Measurements from ENCODE around the gene ZMYND19.
"Not testable (repeated sequence)": the region's sequence is repeated elsewhere in the genome, so short reads cannot be mapped to it uniquely, and the experiment has no call there.

Gene ZMYND19

GRCh38 chr9:137590469-137591383 lies at the start of gene ZMYND19:
Gene ZMYND19, minus strand, starts transcription at chr9:137590512. Its CDS starts 249 bp downstream, at chr9:137590263.
- DNase-seq (ENCODE audit: low read depth, low spot score), result no peak

DNA sequence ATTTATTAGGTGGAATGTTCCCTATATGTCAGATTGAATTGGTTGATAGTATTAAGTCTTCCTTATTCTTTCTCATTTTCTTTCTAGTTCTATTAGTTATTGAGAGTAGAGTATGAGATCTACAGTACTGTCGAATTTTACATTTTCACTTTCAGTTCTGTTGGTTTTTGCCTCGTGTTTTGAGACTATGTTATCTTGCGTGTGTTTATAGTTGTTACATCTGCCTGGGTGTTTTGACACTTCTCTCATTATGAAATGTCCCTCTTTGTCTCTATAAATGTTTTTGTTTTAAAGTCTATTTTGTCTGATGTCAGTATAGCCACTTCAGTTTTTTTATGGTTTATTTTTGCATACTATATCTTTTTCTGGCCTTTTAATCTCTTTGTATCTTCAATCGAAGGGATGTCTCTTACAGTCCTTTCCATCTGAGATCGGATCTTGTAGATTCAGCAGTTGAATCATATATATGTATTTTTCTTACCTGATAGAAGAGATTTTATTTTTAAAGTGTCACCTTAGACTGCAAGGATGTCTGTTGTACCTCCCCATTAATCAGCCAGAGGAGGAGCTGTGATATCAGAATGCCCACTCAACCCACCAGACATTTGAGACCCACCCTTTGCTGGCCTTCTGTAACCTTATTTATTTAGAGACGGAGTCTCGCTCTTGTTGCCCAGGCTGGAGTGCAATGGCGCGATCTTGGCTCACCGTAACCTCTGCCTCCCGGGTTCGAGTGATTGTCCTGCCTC lies 49.2 kb upstream of the ZMYND19 start:
- no peak for DNase-seq (ENCODE audit: low read depth, low spot score)

- no peak for DNase-seq (ENCODE audit: low read depth, low spot score)
Observed at GRCh38 chr9:137638680-137639079, 48.4 kb upstream of the ZMYND19 start.

DNA sequence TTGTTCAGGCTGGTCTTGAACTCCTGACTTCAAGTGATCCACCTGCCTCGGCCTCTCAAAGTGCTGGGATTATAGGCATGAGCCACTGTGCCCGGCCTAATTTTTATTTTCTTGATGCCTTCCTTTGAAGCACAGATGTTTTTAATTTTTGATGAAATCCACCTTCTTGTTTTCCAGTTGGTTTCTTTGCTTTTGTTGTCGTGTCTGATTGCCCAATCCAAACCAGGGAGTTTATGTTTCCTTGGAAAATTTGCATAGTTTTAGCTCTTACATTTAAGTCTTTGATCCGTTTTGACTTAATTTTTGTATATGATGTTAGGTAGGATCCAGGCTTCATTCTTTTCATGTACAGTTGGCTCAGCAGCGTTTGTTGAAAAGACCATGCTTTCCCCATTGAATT lies 43.7 kb upstream of the ZMYND19 start:
- DNase-seq (ENCODE audit: low read depth, low spot score), result no peak

GRCh38 chr9:137632230-137633161 lies 42.2 kb upstream of the ZMYND19 start:
- no peak for DNase-seq (ENCODE audit: low read depth, low spot score)

DNA sequence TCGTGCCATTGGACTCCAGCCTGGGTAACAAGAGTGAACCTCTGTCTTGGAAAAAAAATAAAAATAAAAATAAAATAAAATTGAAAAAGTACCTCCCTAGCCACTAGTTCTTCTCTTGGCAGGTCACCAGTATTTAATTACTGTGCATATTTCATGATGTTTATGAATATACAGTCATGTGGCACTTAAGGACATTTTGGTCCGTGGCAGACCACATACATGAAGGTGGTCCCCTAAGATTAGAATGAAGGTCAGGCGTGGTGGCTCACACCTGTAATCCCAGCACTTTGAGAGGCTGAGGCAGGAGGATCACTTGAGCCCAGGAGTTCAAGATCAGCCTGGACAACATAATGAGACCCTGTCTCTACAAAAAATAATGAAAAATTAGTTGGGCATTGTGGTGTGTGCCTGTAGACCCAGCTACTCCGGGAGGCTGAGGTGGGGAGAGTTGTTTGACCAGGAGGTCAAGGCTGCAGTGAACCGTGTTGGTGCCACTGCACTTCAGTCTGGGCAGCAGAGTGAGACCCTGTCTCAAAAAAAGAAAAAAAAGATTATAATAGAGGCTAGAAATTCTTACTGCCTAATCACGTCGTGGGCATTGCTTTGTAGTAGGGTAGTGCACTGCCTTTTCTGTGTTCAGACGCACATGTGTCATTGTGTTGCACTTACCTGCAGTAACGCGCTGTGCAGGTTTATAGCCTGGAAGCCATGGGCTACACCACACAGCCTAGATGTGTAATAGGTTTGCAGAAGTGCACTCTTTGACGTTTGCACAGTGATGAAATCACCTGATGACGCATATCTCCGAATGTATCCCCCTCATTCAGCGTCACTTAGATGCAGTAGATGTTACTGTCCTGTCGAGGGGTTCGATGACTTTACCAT lies 41.3 kb upstream of the ZMYND19 start:
- DNase-seq (ENCODE audit: low read depth, low spot score), result no peak

DNA sequence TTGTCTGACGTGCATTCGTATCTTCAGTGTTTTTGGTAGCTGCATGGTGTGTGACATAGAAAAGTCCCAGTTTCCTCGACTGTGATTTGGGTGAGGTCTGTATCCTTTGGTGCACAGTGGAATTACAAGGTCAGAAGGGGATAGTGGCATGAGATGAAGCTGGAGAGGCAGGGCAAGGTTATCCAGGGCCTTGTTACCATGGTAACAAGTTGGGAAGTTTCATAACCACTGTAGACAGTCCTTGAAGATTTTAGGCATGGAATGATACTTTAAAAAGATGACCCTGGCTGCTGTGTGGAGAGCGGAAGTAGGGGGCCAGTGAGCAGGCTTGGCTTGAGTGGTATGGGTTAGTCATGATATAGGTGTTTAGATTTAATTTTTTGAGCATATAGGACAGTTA lies 40.4 kb upstream of the ZMYND19 start:
- DNase-seq (ENCODE audit: low read depth, low spot score), result no peak

DNA sequence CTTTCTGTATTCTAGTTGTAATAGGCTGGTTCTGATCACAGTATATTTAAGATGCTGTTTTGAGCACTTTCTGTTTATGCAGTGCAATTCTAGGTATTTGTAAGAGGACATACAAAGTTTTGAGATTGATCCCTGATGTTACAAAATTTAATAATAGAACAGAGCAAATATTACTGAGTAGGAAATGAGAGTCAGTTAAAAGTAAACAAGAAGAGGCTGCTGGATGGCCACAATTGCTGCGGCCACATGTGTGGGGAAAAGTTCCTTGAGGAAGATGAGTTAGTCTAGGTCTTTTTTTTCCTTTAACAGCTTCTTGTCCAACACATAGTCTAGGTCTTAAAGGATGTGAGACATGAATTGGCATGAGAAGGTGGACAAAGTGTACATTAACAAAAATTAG lies 39.8 kb upstream of the ZMYND19 start:
- DNase-seq (ENCODE audit: low read depth, low spot score), result no peak

GRCh38 chr9:137627406-137627805 lies 37.1 kb upstream of the ZMYND19 start:
- DNase-seq (ENCODE audit: low read depth, low spot score), result not testable (repeated sequence)

- no peak for DNase-seq (ENCODE audit: low read depth, low spot score)
Observed at GRCh38 chr9:137626464-137626863, 36.2 kb upstream of the ZMYND19 start.

DNA sequence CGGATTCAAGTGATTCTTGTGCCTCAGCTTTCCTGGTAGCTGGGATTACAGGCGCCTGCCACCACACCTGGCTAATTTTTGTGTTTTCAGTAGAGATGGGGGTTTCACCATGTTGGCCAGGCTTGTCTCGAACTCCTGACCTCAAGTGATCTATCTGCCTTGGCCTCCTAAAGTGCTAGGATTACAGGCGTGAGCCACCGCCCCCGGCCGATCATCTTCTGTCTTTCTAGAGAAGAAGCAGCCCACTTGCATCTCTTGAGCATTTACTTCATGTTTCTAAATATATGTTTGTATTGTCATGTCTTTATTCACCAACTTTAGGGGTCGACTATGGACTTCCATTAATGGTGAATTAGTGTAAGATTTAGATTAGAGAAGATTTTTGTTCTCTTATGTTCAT lies 31.9 kb upstream of the ZMYND19 start:
- not testable (repeated sequence) for DNase-seq (ENCODE audit: low read depth, low spot score)

DNA sequence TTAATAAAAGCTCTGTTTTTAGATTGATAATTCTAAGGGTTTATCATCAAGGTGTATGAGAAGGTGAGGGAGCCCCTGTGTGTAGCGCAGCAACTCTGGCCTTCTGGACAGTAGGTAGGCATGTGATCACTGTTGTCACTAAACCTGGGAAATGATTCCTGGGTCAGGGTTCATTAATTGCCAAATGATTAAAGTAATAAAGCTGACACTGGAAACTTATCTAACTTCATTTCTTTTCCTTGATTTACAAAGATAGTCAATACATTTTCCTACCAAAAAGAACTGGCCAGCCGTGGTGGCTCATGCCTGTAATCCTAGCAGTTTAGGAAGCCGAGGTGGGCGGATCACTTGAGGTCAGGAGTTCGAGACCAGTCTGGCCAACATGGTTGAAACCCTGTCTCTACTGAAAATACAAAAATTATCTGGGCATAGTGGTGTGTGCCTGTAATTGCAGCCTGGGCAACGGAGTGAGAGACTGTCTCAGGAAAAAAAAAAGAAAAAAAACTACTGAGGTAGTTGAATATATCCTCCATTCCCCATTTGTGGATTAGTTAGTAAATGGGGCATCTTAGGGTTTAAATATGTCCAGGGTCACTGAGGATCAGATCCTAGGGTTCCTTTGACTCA lies 30.9 kb upstream of the ZMYND19 start:
- DNase-seq (ENCODE audit: low read depth, low spot score), result no peak

- no peak for DNase-seq (ENCODE audit: low read depth, low spot score)
Observed at GRCh38 chr9:137620581-137620980, 30.3 kb upstream of the ZMYND19 start.

DNA sequence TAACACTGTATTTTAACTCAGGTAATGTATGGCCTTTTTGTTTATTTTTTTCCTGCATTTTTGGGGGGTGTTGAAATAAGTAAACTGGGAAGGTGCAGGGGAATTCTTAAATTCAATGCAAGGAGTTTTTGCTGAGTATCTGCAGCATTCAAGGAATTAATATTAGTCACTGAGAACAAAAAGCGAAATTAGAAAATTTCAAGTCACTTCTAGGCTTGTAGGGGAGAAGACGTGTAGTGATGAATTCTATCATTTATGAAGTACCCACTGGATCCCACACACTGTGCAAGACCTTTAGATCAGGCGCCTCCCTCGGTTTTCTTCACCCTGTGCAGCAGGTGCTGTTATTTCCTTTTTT lies 29.7 kb upstream of the ZMYND19 start:
- no peak for DNase-seq (ENCODE audit: low read depth, low spot score)

- DNase-seq (ENCODE audit: low read depth, low spot score), result no peak
Observed at GRCh38 chr9:137619240-137620047, 29.1 kb upstream of the ZMYND19 start.

DNA sequence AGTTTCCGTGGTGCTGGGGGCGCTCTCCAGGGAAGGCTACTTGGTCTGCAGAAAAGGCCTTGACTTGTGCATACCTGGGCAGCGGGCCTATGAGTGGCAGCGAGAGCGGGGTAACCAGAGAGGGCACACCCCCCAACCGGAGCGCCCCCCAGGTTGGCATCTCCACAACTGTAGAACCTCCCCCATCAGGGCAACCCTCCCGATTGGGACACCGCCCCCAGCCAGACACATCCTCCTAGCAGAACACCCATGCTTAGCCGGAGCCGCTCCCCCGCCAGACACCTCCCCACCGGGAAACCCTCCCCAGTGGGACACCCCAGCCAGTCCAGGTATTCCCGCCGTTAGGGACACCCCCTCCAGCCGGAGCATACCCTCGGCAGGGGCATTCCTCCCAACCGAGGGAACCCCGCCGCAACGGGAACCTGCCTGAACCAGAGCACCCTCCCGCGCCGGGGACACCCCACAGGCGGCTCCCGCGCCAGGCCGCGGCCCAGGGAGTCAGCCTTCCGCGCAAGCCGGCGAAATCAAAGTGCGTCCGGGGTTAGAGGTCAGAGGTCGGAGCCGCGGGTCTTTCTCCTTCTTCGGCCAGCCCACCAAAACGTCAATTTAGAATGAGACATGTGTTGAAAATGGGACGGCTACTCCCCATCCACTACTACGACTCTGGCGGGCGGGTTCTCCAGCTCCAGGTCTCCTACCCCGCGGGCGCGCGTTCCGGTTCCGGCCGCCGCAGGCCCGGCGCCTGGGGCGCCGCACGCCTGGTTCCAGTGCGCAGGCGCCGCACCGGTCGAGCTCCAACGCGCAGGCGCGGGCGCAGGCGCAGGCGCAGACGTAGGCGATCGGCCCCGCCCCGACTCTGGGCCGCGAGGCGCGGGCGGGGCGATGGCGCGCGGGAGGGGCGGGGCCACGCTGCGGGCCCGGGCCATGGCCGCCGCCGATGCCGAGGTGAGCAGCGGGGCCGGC lies 28.1 kb upstream of the ZMYND19 start, which contains the start of gene EHMT1:
EHMT1 (plus strand) TSS at position 901 of the 963 bp plus-strand sequence; CDS start at position 925, 24 bp downstream.
- DNase-seq (ENCODE audit: low read depth, low spot score), result no peak

DNA sequence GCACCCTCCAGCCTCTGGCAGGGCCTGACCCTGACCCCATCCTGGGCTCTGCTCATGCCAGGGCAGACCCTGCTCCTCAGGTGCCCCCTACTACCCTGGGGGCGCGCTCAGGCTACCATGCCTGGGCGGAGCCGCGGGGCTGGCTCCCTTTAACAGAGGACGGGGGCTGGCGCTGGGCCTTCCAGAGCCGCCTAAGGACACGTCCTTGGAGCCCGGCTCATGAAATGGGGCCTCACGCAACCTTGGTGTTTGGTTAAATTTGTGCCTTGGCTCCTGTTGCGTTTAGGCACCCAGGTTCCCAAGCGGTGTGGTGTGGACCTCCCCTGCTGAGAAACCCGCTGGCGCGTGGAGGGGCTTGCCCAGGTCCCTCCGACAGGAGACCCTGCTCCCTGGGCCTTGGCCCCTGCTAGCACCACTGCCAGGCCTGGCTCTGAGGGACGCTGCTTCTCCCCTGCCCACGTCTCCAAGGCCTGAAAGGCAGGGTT lies 25.1 kb upstream of the ZMYND19 start:
- DNase-seq (ENCODE audit: low read depth, low spot score), result no peak
